ENCODE results near the gene RASL11A.
"Not testable (repeated sequence)": the region's sequence is repeated elsewhere in the genome, so short reads cannot be mapped to it uniquely, and the experiment has no call there.

The RASL11A gene

GRCh38 chr13:27302643-27303262 is 32.1 kb downstream of the RASL11A start:
- DNase-seq, result no peak

DNA sequence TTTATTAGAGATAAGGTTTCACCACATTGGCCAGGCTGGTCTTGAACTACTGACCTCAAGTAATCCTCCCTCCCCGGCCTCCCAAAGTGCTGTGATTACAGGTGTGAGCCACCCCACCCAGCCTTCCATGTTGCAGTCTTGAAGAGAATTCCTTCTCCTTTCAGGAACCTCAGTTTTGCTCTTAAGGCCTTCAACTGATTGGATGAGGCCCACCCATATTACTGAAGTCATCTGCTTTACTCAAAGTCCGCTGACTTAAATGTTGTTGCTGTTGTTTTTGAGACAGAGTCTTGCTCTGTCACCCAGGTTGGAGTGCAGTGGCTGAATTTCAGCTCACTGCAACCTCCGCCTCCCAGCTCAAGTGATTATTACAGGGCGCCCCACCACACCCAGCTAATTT is 33.5 kb downstream of the RASL11A start:
- no peak for DNase-seq

GRCh38 chr13:27304611-27305010 is 34.0 kb downstream of the RASL11A start:
- no peak for DNase-seq

GRCh38 chr13:27306364-27306763 is 35.7 kb downstream of the RASL11A start:
- DNase-seq, result no peak

GRCh38 chr13:27308941-27309340 is 38.3 kb downstream of the RASL11A start:
- no peak for DNase-seq

- no peak for DNase-seq
Measured at GRCh38 chr13:27309401-27309958, 38.9 kb downstream of the RASL11A start.

DNA sequence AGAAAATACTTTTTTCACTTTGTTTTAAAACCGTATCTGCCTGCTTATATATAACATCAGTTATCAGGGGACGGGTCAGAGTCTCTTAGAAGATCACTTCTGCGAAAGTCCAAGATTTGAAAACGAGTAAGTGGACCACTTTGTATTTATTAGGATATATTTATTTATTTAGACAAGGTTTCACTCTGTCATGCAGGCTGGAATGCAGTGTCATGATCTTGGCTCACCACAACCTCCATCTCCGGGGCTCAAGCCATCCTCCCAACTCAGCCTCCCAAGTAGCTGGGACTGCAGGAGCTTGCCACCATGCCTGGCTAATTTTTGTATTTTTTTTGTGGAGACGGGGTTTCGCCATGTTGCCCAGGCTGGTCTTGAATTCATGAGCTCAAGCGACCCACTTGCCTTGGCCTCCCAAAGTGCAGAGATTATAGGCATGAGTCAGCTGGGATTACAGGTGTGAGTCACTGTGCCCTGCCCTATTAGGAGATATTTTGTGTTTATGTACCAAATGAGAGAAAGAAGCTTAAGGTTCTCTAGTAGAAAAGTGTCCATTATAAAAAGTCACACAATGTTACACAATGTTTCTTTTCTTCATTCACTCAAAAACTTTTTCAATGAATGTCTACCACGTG is 39.5 kb downstream of the RASL11A start:
- DNase-seq, result peak; percentile 17

DNA sequence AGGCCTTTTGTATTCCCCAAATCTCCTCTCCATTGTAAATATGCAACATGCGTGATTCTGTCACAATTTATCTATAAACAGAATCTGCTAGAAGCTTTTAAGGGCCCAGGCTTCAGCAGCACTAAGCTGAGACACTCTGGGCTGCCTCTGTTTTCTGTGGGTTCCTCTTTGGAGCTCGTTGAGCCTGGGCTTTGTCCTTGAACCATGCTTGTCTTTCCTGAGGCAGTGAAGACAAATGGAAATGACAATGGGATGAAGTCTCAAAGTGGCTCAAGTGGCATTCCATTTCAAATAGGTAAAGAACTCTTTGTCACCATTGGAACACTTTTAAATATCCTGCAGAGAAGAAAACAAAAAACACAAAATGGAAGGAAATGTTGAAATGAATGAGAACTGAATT is 40.3 kb downstream of the RASL11A start:
- no peak for DNase-seq

GRCh38 chr13:27311518-27312210 is 41.0 kb downstream of the RASL11A start:
- no peak for DNase-seq

GRCh38 chr13:27313770-27314169 is 43.1 kb downstream of the RASL11A start:
- DNase-seq, result no peak

DNA sequence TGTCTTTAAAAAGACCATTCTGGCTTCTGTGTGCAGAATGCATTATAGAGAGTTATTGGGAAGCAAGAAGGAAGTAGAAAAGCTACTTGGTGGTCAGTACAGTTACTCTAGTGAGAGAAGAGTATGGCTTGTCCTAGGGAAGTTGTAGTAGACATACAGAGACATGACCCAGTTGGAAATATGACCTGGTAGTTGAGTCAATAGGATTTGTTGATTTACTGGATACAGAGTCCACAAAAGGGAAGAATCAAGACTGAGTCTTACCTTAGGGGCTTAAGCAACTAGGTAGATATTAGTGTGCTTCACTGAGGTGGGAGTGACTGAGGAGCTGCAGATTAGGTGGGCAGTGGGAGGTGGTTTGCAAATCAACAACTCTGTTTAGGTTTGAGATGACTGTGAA is 48.8 kb downstream of the RASL11A start:
- no peak for DNase-seq

- DNase-seq, result no peak
Measured at GRCh38 chr13:27321468-27322431, 51.1 kb downstream of the RASL11A start.

GRCh38 chr13:27322443-27322842 is 51.8 kb downstream of the RASL11A start:
- not testable (repeated sequence) for DNase-seq
